Nephron (organoid): ENCODE results near the gene ARID5B.
A peak's percentile ranks its signal among the peaks of the same experiment; 100 is the strongest.

Source experiments
- H3K27ac Mint-ChIP-seq, 3 experiments: 2 replicates each; pipeline ENCODE4 v1.8.0; 2020; ENCODE audit warnings: mixed read lengths in 3 of 3, mild to moderate bottlenecking in 2 of 3, moderate library complexity in 1 of 3
- H3K27me3 Mint-ChIP-seq: 2 replicates; pipeline ENCODE4 v1.8.0; 2021; ENCODE audit warnings: low read depth, mild to moderate bottlenecking, moderate library complexity, mixed read lengths
- H3K36me3 Mint-ChIP-seq: 2 replicates; pipeline ENCODE4 v1.8.0; 2020; ENCODE audit warnings: low read depth, mixed read lengths
- H3K4me1 Mint-ChIP-seq: 2 replicates; pipeline ENCODE4 v1.8.0; 2020; ENCODE audit warnings: mixed read lengths
- H3K4me3 Mint-ChIP-seq, 3 experiments: 2 replicates each; pipeline ENCODE4 v1.8.0; 2020; ENCODE audit warnings: mild to moderate bottlenecking in 3 of 3, mixed read lengths in 3 of 3, moderate library complexity in 2 of 3
- H3K9me3 Mint-ChIP-seq: 2 replicates; pipeline ENCODE4 v1.8.0; 2020; ENCODE audit warnings: mixed read lengths
- CTCF ChIP-seq, 3 experiments: fragments of 200-600 bp; sonication (generic); IDR thresholded peaks; one replicate each; pipeline ENCODE4 v1.5.0; 2021; ENCODE audit warnings: antibody characterized with exemption in 3 of 3; ENCODE audit not compliant: unreplicated experiment in 3 of 3

ARID5B gene

GRCh38 chr10:62056698-62057097 lies 155.2 kb downstream of the ARID5B start:
- Mint-ChIP-seq H3K27ac (peak overlapping the region; percentile 57 to 79 (median 75)), H3K9me3 (no peaks in the 10 kb centered on the region), H3K4me3 (no peak overlapping the region), H3K36me3 (peaks cover 97% of the 10 kb centered on the region), H3K27me3 (no peaks in the 10 kb centered on the region), H3K4me1 (peaks cover 60% of the 10 kb centered on the region)
- no peak for TF ChIP-seq CTCF (IDR thresholded peaks at IDR 0.05; ENCODE audit: unreplicated experiment in 3 of 3)

GRCh38 chr10:62057359-62057758 lies 155.9 kb downstream of the ARID5B start:
- TF ChIP-seq CTCF (IDR thresholded peaks at IDR 0.05; ENCODE audit: unreplicated experiment in 3 of 3), result no peak
- Mint-ChIP-seq H3K9me3 (no peaks in the 10 kb centered on the region), H3K4me3 (no peak overlapping the region), H3K4me1 (peaks cover 63% of the 10 kb centered on the region), H3K27ac (peak overlapping the region; percentile 62 to 79 (median 75)), H3K27me3 (no peaks in the 10 kb centered on the region), H3K36me3 (peaks cover 97% of the 10 kb centered on the region)

DNA sequence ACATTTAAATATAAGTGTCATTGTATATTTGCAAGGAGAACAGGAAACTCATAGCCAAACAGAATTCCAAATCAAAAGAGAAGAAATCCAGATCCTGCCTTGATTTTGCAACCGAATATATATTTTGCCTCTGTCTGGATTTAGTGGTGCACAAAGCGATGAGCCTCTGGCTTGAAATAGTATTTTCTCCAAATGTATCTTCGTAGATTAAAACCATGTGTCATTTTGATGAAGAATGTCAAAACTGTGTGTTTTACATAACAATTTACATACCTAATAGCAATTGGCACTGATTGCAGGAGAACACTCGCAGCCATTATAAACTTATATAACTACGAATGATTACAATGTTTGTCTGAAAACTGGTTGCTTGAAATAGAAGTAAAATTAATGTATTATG lies 156.4 kb downstream of the ARID5B start:
- Mint-ChIP-seq H3K27ac (peak overlapping the region; percentile 62 to 79 (median 75)), H3K27me3 (no peaks in the 10 kb centered on the region), H3K9me3 (no peaks in the 10 kb centered on the region), H3K4me3 (no peak overlapping the region), H3K36me3 (peaks cover 97% of the 10 kb centered on the region), H3K4me1 (peaks cover 61% of the 10 kb centered on the region)
- no peak for TF ChIP-seq CTCF (IDR thresholded peaks at IDR 0.05; ENCODE audit: unreplicated experiment in 3 of 3)

DNA sequence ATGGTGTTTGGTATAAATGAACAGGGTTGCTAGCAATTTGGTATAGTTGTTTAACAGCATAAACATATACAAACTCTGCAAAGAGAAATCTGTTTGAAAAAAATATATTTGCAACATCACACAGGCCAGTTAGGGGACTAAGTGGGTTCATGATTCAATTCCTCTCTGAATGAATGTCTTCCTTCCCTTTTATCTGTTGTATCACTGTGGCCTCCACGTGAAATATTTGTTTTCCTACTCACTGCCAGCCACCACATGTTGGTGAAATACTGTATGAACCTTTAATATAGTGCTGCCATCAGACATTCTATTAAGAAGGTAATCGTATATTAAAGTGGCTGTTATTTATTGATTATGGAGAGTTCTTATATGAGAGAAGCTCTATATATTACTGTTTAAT lies 157.0 kb downstream of the ARID5B start:
- H3K4me3 Mint-ChIP-seq, result peak overlapping the region in 1 of 3 experiments; percentile 41
- peak overlapping the region; percentile 44 to 91 (median 79) for H3K27ac Mint-ChIP-seq
- peaks cover 97% of the 10 kb centered on the region for H3K36me3 Mint-ChIP-seq
- H3K4me1 Mint-ChIP-seq, result peaks cover 59% of the 10 kb centered on the region
- no peaks in the 10 kb centered on the region for H3K9me3 Mint-ChIP-seq
- TF ChIP-seq CTCF (IDR thresholded peaks at IDR 0.05; ENCODE audit: unreplicated experiment in 3 of 3), result no peak
- H3K27me3 Mint-ChIP-seq, result no peaks in the 10 kb centered on the region

GRCh38 chr10:62058896-62059216 lies 157.4 kb downstream of the ARID5B start:
- Mint-ChIP-seq H3K4me1 (peaks cover 59% of the 10 kb centered on the region), H3K27me3 (no peaks in the 10 kb centered on the region), H3K36me3 (peaks cover 97% of the 10 kb centered on the region), H3K9me3 (no peaks in the 10 kb centered on the region), H3K4me3 (no peak overlapping the region), H3K27ac (peak overlapping the region; percentile 44 to 91 (median 79))
- TF ChIP-seq CTCF (IDR thresholded peaks at IDR 0.05; ENCODE audit: unreplicated experiment in 3 of 3), result no peak

GRCh38 chr10:62059217-62059920 lies 157.9 kb downstream of the ARID5B start:
- Mint-ChIP-seq H3K4me3 (no peak overlapping the region), H3K4me1 (peaks cover 59% of the 10 kb centered on the region), H3K9me3 (no peaks in the 10 kb centered on the region), H3K27ac (peak overlapping the region; percentile 44 to 91 (median 79)), H3K27me3 (no peaks in the 10 kb centered on the region), H3K36me3 (peaks cover 97% of the 10 kb centered on the region)
- TF ChIP-seq CTCF (IDR thresholded peaks at IDR 0.05; ENCODE audit: unreplicated experiment in 3 of 3), result no peak
